Karpas-422 (cell line): Measurements from ENCODE around the gene SENP3. TPM values are rescaled to one million over a fixed set of nuclear protein-coding genes. Genes with fewer than 3 reads are reported as not detected.

ENCODE experiments used
- DNase-seq: peaks from one replicate; pipeline ENCODE4 v3.0.0-alpha.2; 2015
- H2AFZ ChIP-seq: fragments of 200-600 bp; sonication (generic); 2 replicates; pipeline ENCODE4 v1.6.1; 2014; ENCODE audit warnings: antibody characterized with exemption, low read length, mixed read lengths
- H3K27ac ChIP-seq: fragments of 200-600 bp; sonication (generic); 2 replicates; pipeline ENCODE4 v1.5.1; 2014; ENCODE audit warnings: mild to moderate bottlenecking, low read length, moderate library complexity
- H3K27me3 ChIP-seq: fragments of 200-600 bp; sonication (generic); 2 replicates; pipeline ENCODE4 v1.6.1; 2014; ENCODE audit warnings: low read length, mixed read lengths
- H3K36me3 ChIP-seq: fragments of 200-600 bp; sonication (generic); 2 replicates; pipeline ENCODE4 v1.6.1; 2014; ENCODE audit warnings: low read length, mixed read lengths; ENCODE audit not compliant: insufficient read depth
- H3K4me1 ChIP-seq: fragments of 200-600 bp; sonication (generic); 2 replicates; pipeline ENCODE4 v1.6.1; 2014; ENCODE audit warnings: mild to moderate bottlenecking, low read length, mixed read lengths
- H3K4me2 ChIP-seq: fragments of 200-600 bp; sonication (generic); 2 replicates; pipeline ENCODE4 v1.6.1; 2014; ENCODE audit warnings: low read length, low read depth, mild to moderate bottlenecking; ENCODE audit not compliant: poor library complexity, severe bottlenecking
- H3K4me3 ChIP-seq: fragments of 200-600 bp; sonication (generic); 2 replicates; pipeline ENCODE4 v1.5.1; 2014; ENCODE audit warnings: mild to moderate bottlenecking, antibody characterized with exemption, low read length, mixed read lengths
- H3K79me2 ChIP-seq: fragments of 200-600 bp; sonication (generic); 2 replicates; pipeline ENCODE4 v1.6.1; 2014; ENCODE audit warnings: mild to moderate bottlenecking, low read length, mixed read lengths
- H3K9ac ChIP-seq: fragments of 200-600 bp; sonication (generic); 2 replicates; pipeline ENCODE4 v1.6.0; 2014; ENCODE audit warnings: low read length
- H3K9me2 ChIP-seq: fragments of 200-600 bp; sonication (generic), shearing (Covaris generic); replicated peaks from 2 replicates; pipeline ENCODE4 v1.6.0; 2014; ENCODE audit warnings: mild to moderate bottlenecking, low read length, moderate library complexity; ENCODE audit not compliant: insufficient read depth
- H3K9me3 ChIP-seq: fragments of 300-700, 200-600 bp; sonication (generic); 2 replicates; pipeline ENCODE4 v1.6.1; 2014; ENCODE audit warnings: low read length, mixed read lengths
- H4K20me1 ChIP-seq: fragments of 200-600 bp; sonication (generic); 2 replicates; pipeline ENCODE4 v1.6.1; 2014; ENCODE audit warnings: mild to moderate bottlenecking, antibody characterized with exemption, low read length, low read depth; ENCODE audit not compliant: insufficient read depth
- total RNA-seq: library from RNA; depleted of rRNA; stranded (reverse); fragments of >200 nt; shearing (Covaris generic); gene quantifications from 2 replicates; pipeline ENCODE4 v1.2.3, GENCODE V29; 2014; ENCODE audit warnings: low replicate concordance; rRNA removed

The SENP3 gene
- 62.8 and 96.1 TPM in 2 replicates for total RNA-seq

DNA sequence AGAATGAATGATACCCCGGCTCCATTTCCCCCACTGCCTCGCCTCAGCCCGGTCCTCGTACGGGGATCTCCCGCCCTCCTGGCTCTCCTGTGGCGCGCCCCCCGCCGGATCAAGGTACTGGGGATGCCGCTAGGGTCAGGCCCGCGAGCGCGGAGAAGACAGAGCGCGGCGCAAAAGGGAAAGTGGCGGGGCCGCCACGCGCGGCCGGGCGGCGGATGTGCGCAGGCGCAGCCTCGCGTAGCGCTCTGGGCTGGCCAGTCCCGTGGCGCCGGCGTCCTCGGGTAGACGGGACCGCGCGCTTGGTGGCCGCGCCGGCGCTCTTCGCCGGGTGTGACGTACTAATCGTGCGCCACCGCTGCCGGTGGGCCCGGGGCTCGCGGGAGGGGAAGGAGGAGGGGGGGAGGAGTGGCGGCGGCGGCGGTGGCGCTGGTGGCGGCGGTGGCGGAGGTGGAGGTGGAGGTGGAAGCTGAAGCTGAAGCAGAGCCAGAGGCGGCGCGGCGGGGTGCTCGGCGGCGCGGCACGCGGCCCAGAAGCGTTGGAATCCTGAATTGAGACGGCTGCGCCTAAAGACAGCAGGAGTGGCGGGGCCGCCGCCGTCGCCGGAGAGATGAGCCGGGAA is at the start of gene SENP3:
SENP3 (plus strand) TSS at position 331 of the 619 bp plus-strand sequence. CDS start 1,158 bp downstream, outside the sequence.
- H3K9ac ChIP-seq, result peak within 1 kb of the TSS; percentile 87
- no peaks in the 10 kb centered on the region for H3K27me3 ChIP-seq
- H3K79me2 ChIP-seq, result peaks cover 48% of the 10 kb centered on the region
- peak within 1 kb of the TSS; percentile 92 for H2AFZ ChIP-seq
- H3K4me2 ChIP-seq, result peak within 1 kb of the TSS; percentile 88
- peaks cover 10% of the 10 kb centered on the region; the same call in 1 of the 2 replicates for H4K20me1 ChIP-seq
- H3K9me2 ChIP-seq, result no peaks in the 10 kb centered on the region
- H3K4me3 ChIP-seq, result peak within 1 kb of the TSS; percentile 86
- peak; percentile 96 for DNase-seq
- H3K4me1 ChIP-seq, result peaks cover 44% of the 10 kb centered on the region
- H3K9me3 ChIP-seq, result no peaks in the 10 kb centered on the region
- H3K36me3 ChIP-seq, result peaks cover 26% of the 10 kb centered on the region
- peak within 1 kb of the TSS; percentile 81 for H3K27ac ChIP-seq

DNA sequence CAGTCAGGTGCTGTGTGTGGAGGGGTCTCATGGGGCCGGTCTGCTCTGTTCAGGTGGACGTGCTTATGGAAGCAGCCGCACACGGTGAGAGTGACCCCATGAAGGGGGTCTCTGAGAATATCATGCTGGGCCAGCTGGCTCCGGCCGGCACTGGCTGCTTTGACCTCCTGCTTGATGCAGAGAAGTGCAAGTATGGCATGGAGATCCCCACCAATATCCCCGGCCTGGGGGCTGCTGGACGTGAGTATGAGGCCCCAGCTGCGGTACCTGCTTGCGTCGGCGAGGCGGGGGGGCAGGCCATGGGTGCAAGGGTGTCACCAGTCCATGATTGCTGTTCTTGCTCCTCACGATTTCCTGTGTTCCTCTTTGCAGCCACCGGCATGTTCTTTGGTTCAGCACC is 49.6 kb upstream of the SENP3 start:
- no peak overlapping the region for H3K4me2 ChIP-seq
- H3K9me2 ChIP-seq, result no peaks in the 10 kb centered on the region
- H3K9me3 ChIP-seq, result no peaks in the 10 kb centered on the region
- H3K36me3 ChIP-seq, result peaks cover 19% of the 10 kb centered on the region
- no peaks in the 10 kb centered on the region for H3K79me2 ChIP-seq
- no peak overlapping the region for H3K27ac ChIP-seq
- DNase-seq, result no peak
- no peaks in the 10 kb centered on the region for H3K4me1 ChIP-seq
- H4K20me1 ChIP-seq, result no peaks in the 10 kb centered on the region
- no peak overlapping the region for H3K4me3 ChIP-seq
- H2AFZ ChIP-seq, result no peak overlapping the region
- no peak overlapping the region for H3K9ac ChIP-seq
- no peaks in the 10 kb centered on the region for H3K27me3 ChIP-seq

DNA sequence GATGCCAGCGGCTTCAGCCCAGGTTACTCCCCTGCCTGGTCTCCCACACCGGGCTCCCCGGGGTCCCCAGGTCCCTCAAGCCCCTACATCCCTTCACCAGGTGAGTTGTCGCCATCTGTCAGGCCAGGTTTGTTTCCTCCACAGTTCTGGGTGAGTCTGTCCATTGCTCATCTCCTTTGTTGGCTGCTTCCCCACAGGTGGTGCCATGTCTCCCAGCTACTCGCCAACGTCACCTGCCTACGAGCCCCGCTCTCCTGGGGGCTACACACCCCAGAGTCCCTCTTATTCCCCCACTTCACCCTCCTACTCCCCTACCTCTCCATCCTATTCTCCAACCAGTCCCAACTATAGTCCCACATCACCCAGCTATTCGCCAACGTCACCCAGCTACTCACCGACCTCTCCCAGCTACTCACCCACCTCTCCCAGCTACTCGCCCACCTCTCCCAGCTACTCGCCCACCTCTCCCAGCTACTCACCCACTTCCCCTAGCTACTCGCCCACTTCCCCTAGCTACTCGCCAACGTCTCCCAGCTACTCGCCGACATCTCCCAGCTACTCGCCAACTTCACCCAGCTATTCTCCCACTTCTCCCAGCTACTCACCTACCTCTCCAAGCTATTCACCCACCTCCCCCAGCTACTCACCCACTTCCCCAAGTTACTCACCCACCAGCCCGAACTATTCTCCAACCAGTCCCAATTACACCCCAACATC is 48.7 kb upstream of the SENP3 start:
- Histone ChIP-seq H4K20me1 (no peaks in the 10 kb centered on the region), H3K4me3 (no peak overlapping the region), H3K4me2 (no peak overlapping the region), H3K79me2 (no peaks in the 10 kb centered on the region), H3K4me1 (no peaks in the 10 kb centered on the region), H3K9ac (no peak overlapping the region), H3K36me3 (peaks cover 15% of the 10 kb centered on the region), H3K27me3 (no peaks in the 10 kb centered on the region), H3K9me2 (no peaks in the 10 kb centered on the region), H3K27ac (no peak overlapping the region), H3K9me3 (no peaks in the 10 kb centered on the region), H2AFZ (no peak overlapping the region)
- no peak for DNase-seq

DNA sequence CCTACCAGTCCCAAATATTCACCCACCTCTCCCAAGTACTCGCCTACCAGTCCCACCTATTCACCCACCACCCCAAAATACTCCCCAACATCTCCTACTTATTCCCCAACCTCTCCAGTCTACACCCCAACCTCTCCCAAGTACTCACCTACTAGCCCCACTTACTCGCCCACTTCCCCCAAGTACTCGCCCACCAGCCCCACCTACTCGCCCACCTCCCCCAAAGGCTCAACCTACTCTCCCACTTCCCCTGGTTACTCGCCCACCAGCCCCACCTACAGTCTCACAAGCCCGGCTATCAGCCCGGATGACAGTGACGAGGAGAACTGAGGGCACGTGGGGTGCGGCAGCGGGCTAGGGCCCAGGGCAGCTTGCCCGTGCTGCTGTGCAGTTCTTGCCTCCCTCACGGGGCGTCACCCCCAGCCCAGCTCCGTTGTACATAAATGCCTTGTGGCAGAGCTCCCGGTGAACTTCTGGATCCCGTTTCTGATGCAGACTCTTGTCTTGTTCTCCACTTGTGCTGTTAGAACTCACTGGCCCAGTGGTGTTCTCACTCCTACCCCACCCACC is 47.8 kb upstream of the SENP3 start:
- Histone ChIP-seq H3K4me1 (no peaks in the 10 kb centered on the region), H3K4me3 (no peak overlapping the region), H3K9me3 (no peaks in the 10 kb centered on the region), H3K27ac (no peak overlapping the region), H3K27me3 (no peaks in the 10 kb centered on the region), H3K4me2 (no peak overlapping the region), H3K9me2 (no peaks in the 10 kb centered on the region), H3K36me3 (peaks cover 14% of the 10 kb centered on the region), H2AFZ (no peak overlapping the region), H3K79me2 (no peaks in the 10 kb centered on the region), H4K20me1 (no peaks in the 10 kb centered on the region), H3K9ac (no peak overlapping the region)
- DNase-seq, result no peak

DNA sequence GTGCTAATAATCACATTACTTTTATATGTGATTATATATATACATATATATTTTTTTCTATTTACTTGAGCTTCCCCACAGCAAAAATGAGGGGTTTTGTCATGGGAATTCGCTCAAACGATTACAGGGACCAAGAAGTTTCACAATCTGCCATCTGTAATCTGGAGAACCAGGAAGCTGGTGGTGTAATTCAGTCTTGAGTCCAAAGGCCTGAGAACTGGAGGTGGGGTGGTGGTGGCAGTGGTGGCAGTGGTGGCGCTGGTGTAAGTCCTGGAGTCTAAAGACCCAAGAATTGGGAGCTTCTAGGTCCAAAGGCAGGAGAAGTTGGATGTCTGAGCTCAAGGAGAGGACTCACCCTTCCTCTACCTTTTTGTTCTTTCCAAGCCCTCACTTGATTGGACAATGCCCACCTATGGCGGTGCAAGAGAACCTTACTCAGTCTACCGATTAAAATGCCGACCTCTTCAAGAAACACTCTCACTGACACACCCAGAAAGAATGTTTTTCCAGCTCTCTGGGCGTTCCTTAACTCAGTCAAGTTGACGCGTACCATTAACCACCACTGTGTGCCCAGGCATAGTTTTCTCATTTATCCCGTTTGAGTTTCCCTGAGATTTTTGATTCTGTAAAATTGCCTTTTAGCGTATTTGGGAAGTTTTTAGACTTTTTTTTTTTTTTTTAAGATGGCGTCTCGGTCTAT is 45.7 kb upstream of the SENP3 start:
- no peaks in the 10 kb centered on the region for H3K79me2 ChIP-seq
- no peaks in the 10 kb centered on the region for H4K20me1 ChIP-seq
- no peaks in the 10 kb centered on the region for H3K9me2 ChIP-seq
- H3K27ac ChIP-seq, result no peak overlapping the region
- H3K27me3 ChIP-seq, result no peaks in the 10 kb centered on the region
- no peak overlapping the region for H2AFZ ChIP-seq
- H3K4me2 ChIP-seq, result no peak overlapping the region
- H3K9ac ChIP-seq, result no peak overlapping the region
- peaks cover 10% of the 10 kb centered on the region for H3K36me3 ChIP-seq
- H3K4me1 ChIP-seq, result no peaks in the 10 kb centered on the region
- no peak overlapping the region for H3K4me3 ChIP-seq
- no peaks in the 10 kb centered on the region for H3K9me3 ChIP-seq
- DNase-seq, result no peak

DNA sequence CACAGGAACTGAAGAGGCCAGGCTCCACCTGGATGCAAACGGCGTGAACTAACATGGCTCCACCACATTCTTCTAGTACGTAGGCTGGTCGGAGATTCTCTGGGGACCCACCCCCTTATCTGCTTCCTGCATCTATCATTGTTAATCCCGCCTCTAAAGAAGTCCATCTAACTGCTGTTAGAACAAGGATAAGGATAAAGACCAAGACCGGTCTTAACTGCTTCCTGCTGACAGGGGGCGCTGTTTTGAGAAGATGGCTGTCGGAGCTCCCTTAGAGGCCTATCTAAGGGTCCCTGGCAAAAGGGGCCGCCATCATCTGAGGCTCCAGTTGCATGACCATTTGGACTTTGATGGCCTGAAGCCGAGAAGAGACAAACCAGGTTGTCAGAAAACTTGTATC is 38.7 kb upstream of the SENP3 start:
- no peak overlapping the region for H3K4me3 ChIP-seq
- no peaks in the 10 kb centered on the region for H3K79me2 ChIP-seq
- H3K4me1 ChIP-seq, result no peaks in the 10 kb centered on the region
- no peaks in the 10 kb centered on the region for H3K9me3 ChIP-seq
- H3K9me2 ChIP-seq, result no peaks in the 10 kb centered on the region
- H3K9ac ChIP-seq, result no peak overlapping the region
- H2AFZ ChIP-seq, result no peak overlapping the region
- no peak overlapping the region for H3K4me2 ChIP-seq
- no peak overlapping the region for H3K27ac ChIP-seq
- no peaks in the 10 kb centered on the region for H3K27me3 ChIP-seq
- H4K20me1 ChIP-seq, result no peaks in the 10 kb centered on the region
- DNase-seq, result peak; percentile 56
- no peaks in the 10 kb centered on the region for H3K36me3 ChIP-seq

DNA sequence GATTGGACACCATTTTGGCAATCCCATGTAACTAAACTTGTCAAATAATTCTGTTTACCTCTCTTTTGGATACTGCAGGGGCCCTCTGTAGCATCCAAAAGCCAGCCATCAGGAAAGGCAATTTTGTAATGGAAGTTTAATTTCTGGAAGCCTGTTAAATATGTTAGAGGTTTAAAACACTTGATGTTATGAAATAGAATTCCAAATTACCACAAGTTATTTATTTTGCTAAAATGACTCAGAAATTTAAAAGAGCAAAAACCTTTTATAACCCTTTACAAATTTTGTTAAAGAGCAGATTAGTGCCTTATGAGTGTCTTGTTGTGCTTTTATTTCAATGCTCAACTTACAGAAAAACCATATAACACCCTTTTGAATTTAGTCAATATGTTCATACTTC is 32.9 kb upstream of the SENP3 start:
- H3K9me2 ChIP-seq, result no peaks in the 10 kb centered on the region
- no peaks in the 10 kb centered on the region for H3K79me2 ChIP-seq
- no peak overlapping the region for H2AFZ ChIP-seq
- no peaks in the 10 kb centered on the region for H3K27me3 ChIP-seq
- H3K36me3 ChIP-seq, result no peaks in the 10 kb centered on the region
- no peak overlapping the region for H3K27ac ChIP-seq
- no peaks in the 10 kb centered on the region for H4K20me1 ChIP-seq
- H3K4me3 ChIP-seq, result no peak overlapping the region
- H3K9me3 ChIP-seq, result peaks cover 7% of the 10 kb centered on the region
- DNase-seq, result no peak
- H3K4me1 ChIP-seq, result no peaks in the 10 kb centered on the region
- no peak overlapping the region for H3K4me2 ChIP-seq
- H3K9ac ChIP-seq, result no peak overlapping the region
